Smooth muscle cell (in vitro differentiated cells): ENCODE measurements around the gene SENP8. TPM values are rescaled to one million over a fixed set of nuclear protein-coding genes. Genes with fewer than 3 reads are reported as not detected.

Experiments used
- DNase-seq: peaks from one replicate; lab custom pipeline; 2025; ENCODE audit not compliant: unreplicated experiment; lab: John Stamatoyannopoulos, UW
- H2AFZ ChIP-seq: fragments of 200-600 bp; sonication (generic); 2 replicates; pipeline ENCODE4 v1.6.0; 2016; ENCODE audit warnings: antibody characterized with exemption, low read depth, mild to moderate bottlenecking
- H3F3A ChIP-seq: fragments of 200-600 bp; sonication (generic); 2 replicates; pipeline ENCODE4 v1.6.0; 2017; ENCODE audit warnings: antibody characterized with exemption, low read depth
- H3K27ac ChIP-seq: fragments of 200-600 bp; sonication (generic); 2 replicates; pipeline ENCODE4 v1.5.1; 2016; ENCODE audit warnings: low read depth, mild to moderate bottlenecking
- H3K27me3 ChIP-seq: fragments of 200-600 bp; sonication (generic); 2 replicates; pipeline ENCODE4 v1.6.1; 2016; ENCODE audit warnings: low read depth, mild to moderate bottlenecking
- H3K36me3 ChIP-seq: fragments of 200-600 bp; sonication (generic); 2 replicates; pipeline ENCODE4 v1.5.1; 2016; ENCODE audit warnings: low read depth
- H3K4me1 ChIP-seq: fragments of 200-600 bp; sonication (generic); 2 replicates; pipeline ENCODE4 v1.5.1; 2016; ENCODE audit warnings: low read depth
- H3K4me2 ChIP-seq: fragments of 200-600 bp; sonication (generic); 2 replicates; pipeline ENCODE4 v1.6.0; 2016; ENCODE audit warnings: mild to moderate bottlenecking
- H3K4me3 ChIP-seq: fragments of 200-600 bp; sonication (generic); 2 replicates; pipeline ENCODE4 v1.5.1; 2016; ENCODE audit warnings: mild to moderate bottlenecking
- H3K79me2 ChIP-seq: fragments of 200-600 bp; sonication (generic); 2 replicates; pipeline ENCODE4 v1.6.0; 2016; ENCODE audit warnings: low read depth, mild to moderate bottlenecking
- H3K9ac ChIP-seq: fragments of 200-600 bp; sonication (generic); 2 replicates; pipeline ENCODE4 v1.6.0; 2016; ENCODE audit warnings: low read depth
- H3K9me3 ChIP-seq: fragments of 200-600 bp; sonication (generic); replicated peaks from 2 replicates; pipeline ENCODE4 v1.5.1; 2016; ENCODE audit warnings: low read depth
- H4K20me1 ChIP-seq: fragments of 200-600 bp; sonication (generic); 2 replicates; pipeline ENCODE4 v1.6.0; 2016; ENCODE audit warnings: low read depth
- WGBS: methylation state at CpG from one replicate; pipeline ENCODE4 v1.1.7; 2016; ENCODE audit warnings: low lambda C conversion rate; 5-methylcytosine and 5-hydroxymethylcytosine counted together
- polyA plus RNA-seq: library from polyadenylated mRNA; unstranded; fragments of >200 nt; fragmentation: Nextera tagmentation; extraction: Ambion mirVana; gene quantifications from 2 replicates; pipeline ENCODE4 v1.2.1, GENCODE V29; 2016
- total RNA-seq: library from RNA; depleted of rRNA; stranded (reverse); fragments of >200 nt; gene quantifications from 2 replicates; pipeline ENCODE4 v1.2.3, GENCODE V29; 2014
- TF ChIP-seq, protein P1 (sequence below): fragments of 200-600 bp; sonication (generic); IDR thresholded peaks from 2 replicates; pipeline ENCODE4 v1.5.1; 2017; ENCODE audit warnings: borderline replicate concordance, mild to moderate bottlenecking, antibody characterized with exemption; ENCODE audit not compliant: insufficient read depth, poor library complexity, severe bottlenecking

Gene SENP8
- total and polyA plus RNA-seq, 2 experiments from 2014 or later: 2.3 to 4.0 TPM

DNA sequence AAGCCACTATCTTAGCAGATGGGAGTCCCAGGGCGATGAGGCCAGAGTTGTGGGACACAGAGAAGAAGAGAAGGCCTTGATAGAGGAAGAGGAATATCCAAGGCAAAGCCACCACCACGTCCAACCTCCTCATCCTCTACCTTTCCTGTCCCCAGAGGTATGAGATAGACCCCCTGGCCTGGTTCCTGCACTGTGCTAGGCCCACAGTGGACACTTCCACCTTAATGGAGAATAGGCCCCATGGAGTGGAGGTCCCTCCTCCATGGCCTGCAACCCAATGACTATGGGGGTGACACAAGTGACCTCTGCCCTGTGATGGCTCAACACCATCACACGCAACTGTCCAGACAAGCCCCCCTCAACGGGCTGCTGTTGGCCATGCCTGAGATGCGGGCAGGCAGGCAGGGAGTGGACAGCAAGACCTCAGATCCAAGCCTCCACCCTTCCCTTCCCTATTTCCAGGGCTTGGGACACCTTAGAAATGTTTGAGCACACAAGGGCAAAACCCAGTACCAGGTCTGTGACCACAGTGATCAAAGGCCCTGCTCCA lies 42.6 kb downstream of the SENP8 start:
- no peaks in the 10 kb centered on the region for H4K20me1 ChIP-seq
- H3K36me3 ChIP-seq: no peaks in the 10 kb centered on the region
- H3K79me2 ChIP-seq: no peaks in the 10 kb centered on the region
- H3F3A ChIP-seq: no peaks in the 10 kb centered on the region
- TF ChIP-seq, protein P1, sequence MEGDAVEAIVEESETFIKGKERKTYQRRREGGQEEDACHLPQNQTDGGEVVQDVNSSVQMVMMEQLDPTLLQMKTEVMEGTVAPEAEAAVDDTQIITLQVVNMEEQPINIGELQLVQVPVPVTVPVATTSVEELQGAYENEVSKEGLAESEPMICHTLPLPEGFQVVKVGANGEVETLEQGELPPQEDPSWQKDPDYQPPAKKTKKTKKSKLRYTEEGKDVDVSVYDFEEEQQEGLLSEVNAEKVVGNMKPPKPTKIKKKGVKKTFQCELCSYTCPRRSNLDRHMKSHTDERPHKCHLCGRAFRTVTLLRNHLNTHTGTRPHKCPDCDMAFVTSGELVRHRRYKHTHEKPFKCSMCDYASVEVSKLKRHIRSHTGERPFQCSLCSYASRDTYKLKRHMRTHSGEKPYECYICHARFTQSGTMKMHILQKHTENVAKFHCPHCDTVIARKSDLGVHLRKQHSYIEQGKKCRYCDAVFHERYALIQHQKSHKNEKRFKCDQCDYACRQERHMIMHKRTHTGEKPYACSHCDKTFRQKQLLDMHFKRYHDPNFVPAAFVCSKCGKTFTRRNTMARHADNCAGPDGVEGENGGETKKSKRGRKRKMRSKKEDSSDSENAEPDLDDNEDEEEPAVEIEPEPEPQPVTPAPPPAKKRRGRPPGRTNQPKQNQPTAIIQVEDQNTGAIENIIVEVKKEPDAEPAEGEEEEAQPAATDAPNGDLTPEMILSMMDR: no peak
- no peaks in the 10 kb centered on the region for H3K4me1 ChIP-seq
- 91% methylated on average over 5 of the region's 5 CpGs for WGBS
- no peaks in the 10 kb centered on the region for H3K9me3 ChIP-seq
- no peak overlapping the region for H3K4me2 ChIP-seq
- H2AFZ ChIP-seq: no peak overlapping the region
- H3K27ac ChIP-seq: no peak overlapping the region
- no peak for DNase-seq
- no peak overlapping the region for H3K4me3 ChIP-seq
- no peaks in the 10 kb centered on the region for H3K27me3 ChIP-seq
- no peak overlapping the region for H3K9ac ChIP-seq

DNA sequence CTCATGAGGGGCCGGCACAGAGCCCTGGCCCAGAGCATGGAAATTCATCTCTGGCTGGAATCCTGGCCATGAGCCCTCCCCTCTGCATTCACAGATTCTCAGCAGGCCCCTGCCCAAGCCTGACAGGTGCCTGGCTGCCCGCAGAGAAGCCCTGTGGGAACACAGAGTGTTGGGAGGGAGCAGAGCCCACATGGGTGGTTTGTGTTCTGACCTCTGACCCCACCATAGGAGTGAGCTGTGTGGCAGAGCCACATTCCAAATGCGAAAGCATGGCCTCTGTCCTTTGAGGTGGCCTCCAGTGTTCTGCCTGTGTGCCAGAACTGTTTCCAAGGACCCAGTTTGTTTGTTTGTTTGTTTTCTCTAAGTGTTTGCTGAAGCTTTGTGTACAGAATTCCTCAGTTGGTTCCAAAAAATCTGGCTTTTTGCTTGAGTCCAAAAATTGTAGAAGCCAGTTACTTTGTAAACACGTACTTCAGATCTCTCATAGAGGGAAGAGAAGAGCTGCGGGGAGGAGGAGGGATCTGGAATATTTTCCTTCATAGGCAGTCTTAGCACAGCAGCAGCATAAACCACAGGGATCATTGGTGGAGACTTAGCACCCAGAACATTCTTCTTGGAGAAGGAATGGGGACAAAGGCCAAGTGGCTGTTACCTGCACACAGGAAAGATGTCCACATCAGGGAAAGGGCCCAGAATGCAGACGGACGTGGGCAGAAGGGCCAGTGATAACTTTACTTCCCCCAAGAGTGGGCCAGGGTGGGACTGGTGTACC lies 43.3 kb downstream of the SENP8 start:
- Histone ChIP-seq H2AFZ (no peak overlapping the region), H3K4me1 (no peaks in the 10 kb centered on the region), H4K20me1 (no peaks in the 10 kb centered on the region), H3K27me3 (no peaks in the 10 kb centered on the region), H3K9me3 (no peaks in the 10 kb centered on the region), H3F3A (no peaks in the 10 kb centered on the region), H3K27ac (no peak overlapping the region), H3K36me3 (no peaks in the 10 kb centered on the region), H3K79me2 (no peaks in the 10 kb centered on the region), H3K4me2 (no peak overlapping the region), H3K4me3 (no peak overlapping the region), H3K9ac (no peak overlapping the region)
- DNase-seq: no peak
- WGBS: 84% methylated on average over 7 of the region's 7 CpGs
- TF ChIP-seq, protein P1: no peak

DNA sequence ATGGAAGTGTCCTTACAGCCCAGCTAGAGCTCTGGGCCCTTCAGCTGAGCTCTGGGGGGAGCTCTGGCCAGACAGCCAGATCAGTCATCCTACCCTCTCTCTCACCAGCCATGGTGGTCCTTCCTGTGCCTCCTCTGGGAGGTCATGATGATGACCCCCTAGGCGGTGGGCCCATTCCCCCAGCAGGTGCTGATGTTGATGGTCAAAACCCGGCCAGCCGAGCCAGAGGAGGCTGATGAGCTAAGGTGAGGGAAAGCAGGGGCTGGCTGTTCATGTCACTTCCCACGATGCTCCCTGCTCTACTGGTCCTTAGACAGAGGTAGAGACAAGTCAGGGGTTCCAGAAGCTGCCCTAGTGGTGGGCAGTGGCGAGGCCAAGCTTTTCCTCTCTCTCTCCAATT lies 44.4 kb downstream of the SENP8 start:
- no peaks in the 10 kb centered on the region for H3K9me3 ChIP-seq
- no peaks in the 10 kb centered on the region for H3K79me2 ChIP-seq
- no peak overlapping the region for H2AFZ ChIP-seq
- no peaks in the 10 kb centered on the region for H3K36me3 ChIP-seq
- no peaks in the 10 kb centered on the region for H3K27me3 ChIP-seq
- no peaks in the 10 kb centered on the region for H3F3A ChIP-seq
- H3K4me3 ChIP-seq: no peak overlapping the region
- no peaks in the 10 kb centered on the region for H3K4me1 ChIP-seq
- no peak overlapping the region for H3K9ac ChIP-seq
- no peak overlapping the region for H3K4me2 ChIP-seq
- H3K27ac ChIP-seq: no peak overlapping the region
- WGBS: 89% methylated on average over 5 of the region's 5 CpGs
- TF ChIP-seq, protein P1: no peak
- no peaks in the 10 kb centered on the region for H4K20me1 ChIP-seq
- DNase-seq: no peak

DNA sequence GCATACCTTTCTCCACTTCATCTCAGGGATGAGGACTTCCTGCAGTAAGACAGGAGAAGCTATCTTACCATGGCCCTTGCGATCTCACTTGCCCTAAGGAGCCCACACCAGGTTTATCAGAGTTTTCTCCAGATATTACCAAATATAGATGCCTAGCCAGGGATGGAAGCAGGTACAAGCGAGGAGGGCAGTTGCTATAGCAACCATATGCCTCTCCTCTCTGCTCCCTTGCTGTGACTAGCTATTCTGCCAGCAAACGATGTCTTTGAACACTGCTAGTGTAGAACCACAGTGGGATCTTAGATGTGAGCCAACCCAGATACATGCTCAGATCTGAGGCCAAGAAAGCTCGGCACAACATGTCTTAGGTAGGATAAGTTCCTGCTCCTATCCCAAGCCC lies 45.5 kb downstream of the SENP8 start:
- Histone ChIP-seq H3K9ac (no peak overlapping the region), H3K4me2 (no peak overlapping the region), H3K79me2 (no peaks in the 10 kb centered on the region), H3K4me3 (no peak overlapping the region), H3K27me3 (no peaks in the 10 kb centered on the region), H3K36me3 (no peaks in the 10 kb centered on the region), H2AFZ (no peak overlapping the region), H3K4me1 (peaks cover 5% of the 10 kb centered on the region), H4K20me1 (no peaks in the 10 kb centered on the region), H3F3A (no peaks in the 10 kb centered on the region), H3K27ac (no peak overlapping the region), H3K9me3 (no peaks in the 10 kb centered on the region)
- 91% methylated on average over 4 of the region's 4 CpGs for WGBS
- DNase-seq: no peak
- TF ChIP-seq, protein P1: no peak
